ENCODE results near the gene RBM19.

DNA sequence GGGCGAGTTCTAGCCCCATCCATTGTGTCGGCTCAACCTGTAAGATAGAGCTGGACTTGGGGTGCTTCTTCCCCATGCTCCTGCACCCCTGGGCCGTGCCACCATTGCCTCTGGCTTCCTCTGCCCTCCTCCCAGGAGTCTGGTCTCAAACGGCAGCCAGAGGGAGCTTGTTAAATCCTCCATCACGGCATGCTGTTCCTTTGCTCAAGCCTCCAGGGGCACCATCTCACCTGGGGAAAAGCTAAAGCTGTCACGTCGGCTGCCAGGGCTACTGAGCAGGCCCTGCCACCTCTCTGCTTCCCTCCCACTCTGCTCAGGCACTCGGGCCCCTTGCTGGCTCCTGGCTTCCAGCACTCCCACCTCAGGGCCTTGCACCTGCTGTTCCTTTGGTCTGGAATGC lies 140.4 kb downstream of the RBM19 start:
- TF ChIP-seq ZNF274 (IDR thresholded peaks at IDR 0.05; ENCODE audit: low read depth, low read length) (no peak), SUZ12 (IDR thresholded peaks at IDR 0.05; ENCODE audit: extremely low read depth, insufficient read depth, insufficient read length) (no peak)

Measured in NT2/D1 (cell line).